Keratinocyte (primary cell): ENCODE data around the gene PWWP2A.

Source experiments
- EZH2 ChIP-seq: IDR thresholded peaks from one replicate; pipeline ENCODE4 v1.6.1; 2012; ENCODE audit warnings: inconsistent platforms, mild to moderate bottlenecking, low read length, moderate library complexity
- TF ChIP-seq, protein P1 (sequence below), 3 experiments: IDR thresholded peaks in 1 of 3; conservative IDR thresholded peaks in 1 of 3; optimal IDR thresholded peaks in 1 of 3; 2 replicates in 2 of 3; 3 replicates in 1 of 3; pipeline versions ENCODE3 to v1.5.1; 2011; ENCODE audit warnings: low read length in 3 of 3, mild to moderate bottlenecking in 3 of 3, moderate library complexity in 2 of 3, control low read depth in 1 of 3, inconsistent platforms in 1 of 3; ENCODE audit not compliant: insufficient read depth in 2 of 3; ENCODE audit errors: extremely low read depth in 1 of 3

DNA sequence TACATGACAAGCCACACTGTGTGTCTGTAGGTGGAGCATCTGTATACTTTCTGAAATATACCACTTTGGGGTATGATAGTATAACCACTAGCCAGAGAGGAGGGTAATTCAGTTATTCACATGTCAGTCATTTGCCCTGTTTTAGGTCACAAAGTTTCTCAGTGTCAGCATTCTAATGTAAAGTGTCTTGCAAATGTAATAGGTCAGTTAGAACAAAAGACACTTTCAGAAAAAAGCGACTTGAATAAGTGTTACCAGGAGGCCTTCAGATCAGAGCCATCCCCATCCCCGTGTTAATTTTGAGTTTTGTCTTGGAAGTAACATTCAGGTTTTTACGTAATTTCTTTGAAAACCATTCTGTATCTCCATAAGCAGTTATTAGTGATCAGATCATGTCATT, 76.6 kb downstream of the PWWP2A start:
- TF ChIP-seq, protein P1, sequence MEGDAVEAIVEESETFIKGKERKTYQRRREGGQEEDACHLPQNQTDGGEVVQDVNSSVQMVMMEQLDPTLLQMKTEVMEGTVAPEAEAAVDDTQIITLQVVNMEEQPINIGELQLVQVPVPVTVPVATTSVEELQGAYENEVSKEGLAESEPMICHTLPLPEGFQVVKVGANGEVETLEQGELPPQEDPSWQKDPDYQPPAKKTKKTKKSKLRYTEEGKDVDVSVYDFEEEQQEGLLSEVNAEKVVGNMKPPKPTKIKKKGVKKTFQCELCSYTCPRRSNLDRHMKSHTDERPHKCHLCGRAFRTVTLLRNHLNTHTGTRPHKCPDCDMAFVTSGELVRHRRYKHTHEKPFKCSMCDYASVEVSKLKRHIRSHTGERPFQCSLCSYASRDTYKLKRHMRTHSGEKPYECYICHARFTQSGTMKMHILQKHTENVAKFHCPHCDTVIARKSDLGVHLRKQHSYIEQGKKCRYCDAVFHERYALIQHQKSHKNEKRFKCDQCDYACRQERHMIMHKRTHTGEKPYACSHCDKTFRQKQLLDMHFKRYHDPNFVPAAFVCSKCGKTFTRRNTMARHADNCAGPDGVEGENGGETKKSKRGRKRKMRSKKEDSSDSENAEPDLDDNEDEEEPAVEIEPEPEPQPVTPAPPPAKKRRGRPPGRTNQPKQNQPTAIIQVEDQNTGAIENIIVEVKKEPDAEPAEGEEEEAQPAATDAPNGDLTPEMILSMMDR (optimal IDR thresholded peaks at IDR 0.05 in 1 of 3, IDR thresholded peaks at IDR 0.05 in 1 of 3, conservative IDR thresholded peaks at IDR 0.05 in 1 of 3; ENCODE audit: extremely low read depth in 1 of 3, insufficient read depth in 2 of 3, low read length in 3 of 3): no peak
- TF ChIP-seq EZH2: no peak
